ENCODE data around the gene ZNF609. TPM values are rescaled to one million over a fixed set of nuclear protein-coding genes. Genes with fewer than 3 reads are reported as not detected.

Gene ZNF609
- total RNA-seq, 1 experiment from 2014 or later = 18.1 TPM

DNA sequence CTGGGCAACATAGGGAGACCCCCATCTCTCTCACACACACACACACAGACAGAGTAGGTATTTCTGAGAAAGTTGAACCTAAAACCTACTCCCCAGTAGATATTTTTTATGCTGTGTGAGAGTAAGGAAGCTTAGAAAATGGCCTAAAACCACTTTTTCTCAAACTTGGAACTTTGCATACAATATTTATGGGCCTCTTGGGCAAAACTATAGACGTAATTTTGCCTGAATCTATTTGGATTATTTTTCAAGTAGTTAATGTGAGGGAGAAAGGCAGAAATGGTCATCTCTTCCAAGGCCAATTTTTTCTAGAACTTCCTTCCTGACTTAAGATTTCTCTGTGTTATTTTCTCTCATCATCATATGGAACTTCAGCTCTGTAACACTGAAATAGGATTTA lies 81.7 kb downstream of the ZNF609 start:
- DNase-seq (ENCODE audit: low read depth) = no peak

DNA sequence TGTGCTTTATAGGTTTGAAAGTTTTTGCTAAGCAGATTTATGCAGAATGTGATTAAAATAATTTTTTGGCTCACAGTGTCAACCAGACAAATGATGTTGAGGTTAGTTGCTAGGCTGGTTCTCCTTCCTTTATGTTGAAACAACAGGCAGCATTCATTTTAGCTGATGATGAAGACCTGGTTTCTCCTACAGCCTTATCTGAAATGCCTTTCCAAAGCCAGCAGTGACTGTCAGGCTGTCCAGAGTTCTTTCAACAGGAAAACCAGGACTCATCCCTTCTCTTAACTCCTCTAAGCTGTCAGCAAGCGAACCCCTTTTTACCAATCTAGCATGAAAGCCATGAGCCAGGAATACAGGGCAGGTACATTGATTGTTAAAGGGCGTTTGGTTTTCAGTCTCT lies 84.1 kb downstream of the ZNF609 start:
- no peak for DNase-seq (ENCODE audit: low read depth)

DNA sequence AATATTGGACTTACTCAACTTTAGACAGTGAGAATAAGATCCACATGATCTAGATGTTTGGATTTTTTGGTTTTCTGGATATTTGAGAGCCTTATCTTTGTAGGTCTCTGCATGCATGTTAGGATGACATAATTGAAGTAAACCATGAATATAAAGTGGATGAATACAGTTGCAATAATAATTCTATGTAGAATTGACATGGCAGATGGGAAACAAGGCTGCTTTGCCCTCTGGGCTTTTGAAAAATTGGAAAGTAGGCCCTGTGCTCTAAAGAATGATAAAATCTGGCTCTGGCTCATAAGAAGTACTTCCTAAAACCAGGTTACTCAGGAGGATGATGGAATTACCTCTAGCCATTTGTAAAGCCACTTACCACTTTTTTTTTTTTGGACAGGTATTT lies 86.9 kb downstream of the ZNF609 start:
- no peak for DNase-seq (ENCODE audit: low read depth)

DNA sequence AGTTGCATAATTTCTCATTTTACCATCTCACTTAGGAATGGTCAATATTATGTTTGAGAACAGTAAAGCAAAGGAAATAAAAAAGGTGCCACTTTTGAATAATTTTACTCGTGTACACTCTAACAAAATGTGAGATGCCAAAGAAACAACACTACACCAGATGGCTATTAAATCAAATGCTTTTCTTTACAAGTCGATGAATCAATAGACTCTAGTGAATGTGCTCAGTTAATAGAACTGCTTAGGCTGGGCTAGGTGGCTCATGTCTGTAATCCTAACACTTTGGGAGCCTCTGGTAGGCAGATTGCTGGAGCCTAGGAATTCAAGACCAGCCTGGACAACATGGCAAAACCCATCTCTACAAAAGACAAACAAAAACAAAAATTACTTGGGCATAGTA lies 87.9 kb downstream of the ZNF609 start:
- DNase-seq (ENCODE audit: low read depth) = no peak

DNA sequence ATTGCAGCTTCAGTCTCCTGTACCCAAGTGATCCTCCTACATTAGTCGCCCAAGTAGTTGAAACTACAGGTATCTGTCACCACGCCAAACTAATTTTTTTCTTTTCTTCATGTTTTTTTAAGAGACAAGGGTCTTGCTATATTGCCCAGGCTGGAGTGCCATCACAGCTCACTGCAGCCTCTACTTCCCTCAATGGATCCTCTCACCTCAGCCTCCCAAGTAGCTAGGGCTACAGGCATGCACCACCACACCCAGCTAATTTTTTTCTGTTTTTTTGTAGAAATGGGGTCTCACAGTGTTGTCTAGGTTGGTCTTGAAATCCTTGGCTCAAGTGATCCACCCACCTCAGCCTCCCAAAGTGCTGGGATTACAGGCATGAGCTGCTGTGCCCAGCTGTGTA lies 89.5 kb downstream of the ZNF609 start:
- DNase-seq (ENCODE audit: low read depth) = no peak

DNA sequence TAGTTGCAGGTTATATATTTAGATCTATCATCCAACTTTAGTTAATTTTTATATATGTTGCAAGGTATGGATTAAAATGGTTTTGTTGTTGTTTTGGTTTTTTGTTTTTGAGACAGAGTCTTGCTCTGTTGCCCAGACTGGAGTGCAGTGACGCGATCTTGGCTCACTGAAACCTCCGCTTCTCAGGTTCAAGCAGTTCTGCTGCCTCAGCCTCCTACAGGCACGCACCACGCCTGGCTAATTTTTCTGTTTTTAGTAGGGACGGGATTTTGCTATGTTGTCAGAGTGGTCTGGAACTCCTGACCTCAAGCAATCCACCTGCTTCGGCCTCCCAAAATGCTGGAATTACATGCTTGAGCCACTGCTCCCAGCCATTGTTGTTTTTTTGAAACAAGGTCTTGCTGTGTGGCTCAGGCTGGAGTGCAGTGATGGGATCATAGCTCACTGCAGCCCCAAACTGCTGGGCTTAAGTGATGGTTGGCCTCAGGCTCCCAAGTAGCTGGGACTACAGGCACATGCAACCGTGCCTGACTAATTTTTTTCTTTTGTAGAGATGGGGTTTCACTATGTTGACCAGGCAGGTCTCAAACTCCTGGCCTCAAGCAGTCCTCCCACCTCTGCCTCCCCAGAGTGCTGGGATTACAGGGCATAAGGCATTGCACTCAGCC lies 92.0 kb downstream of the ZNF609 start:
- no peak for DNase-seq (ENCODE audit: low read depth)

DNA sequence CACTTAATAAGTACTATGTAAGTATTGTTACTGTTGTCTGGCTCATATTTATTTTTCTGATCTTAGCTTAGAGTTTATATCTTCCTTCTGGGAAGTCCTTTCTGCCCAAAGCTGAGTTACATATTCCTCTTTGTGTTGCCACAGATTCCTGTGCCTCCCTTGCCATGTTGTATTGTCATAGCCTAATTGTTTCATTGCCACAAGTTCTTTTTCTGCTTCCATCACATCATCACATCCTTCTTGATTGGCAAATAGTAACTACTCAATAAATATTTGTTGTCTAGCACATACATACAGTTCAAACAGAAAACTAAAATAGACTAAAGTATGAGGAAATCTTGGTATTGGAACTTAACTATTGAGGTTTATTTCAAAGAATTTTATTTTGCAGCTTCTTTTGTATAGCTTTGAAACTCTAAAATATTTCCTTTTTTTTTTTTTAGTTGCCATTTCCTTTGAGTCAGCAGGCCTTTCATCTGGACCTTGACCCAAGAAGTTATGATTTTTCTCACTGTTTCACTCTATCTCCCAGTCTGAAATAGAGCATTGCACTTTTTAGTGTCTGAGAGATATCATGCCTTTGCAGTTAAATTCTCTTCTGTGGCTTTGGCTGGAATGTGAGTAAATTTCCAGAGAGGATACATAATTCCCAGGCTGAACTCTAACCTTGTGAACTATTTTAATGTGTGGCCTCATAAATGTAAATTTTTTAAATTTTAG lies 98.2 kb downstream of the ZNF609 start:
- peak; percentile 15 for DNase-seq (ENCODE audit: low read depth)

DNA sequence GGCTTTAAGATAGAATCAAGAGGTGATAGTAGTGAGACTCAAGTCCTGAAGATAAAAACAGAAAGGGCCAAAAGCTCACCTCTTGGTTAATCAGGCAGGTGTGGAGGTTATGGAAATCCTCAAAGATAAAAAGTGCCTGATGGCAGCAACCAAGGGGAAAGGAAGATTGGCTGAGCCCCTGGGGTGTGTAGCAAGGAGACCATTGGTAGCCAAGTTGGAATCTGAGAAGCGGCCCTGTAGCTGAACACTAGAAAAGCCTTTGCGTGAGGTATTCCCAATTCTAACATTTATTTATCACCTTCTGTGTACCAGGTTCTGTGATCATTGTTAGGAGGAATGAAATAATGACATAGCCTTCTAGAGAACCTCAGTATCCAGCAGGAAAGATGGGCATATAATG lies 98.9 kb downstream of the ZNF609 start:
- no peak for DNase-seq (ENCODE audit: low read depth)

DNA sequence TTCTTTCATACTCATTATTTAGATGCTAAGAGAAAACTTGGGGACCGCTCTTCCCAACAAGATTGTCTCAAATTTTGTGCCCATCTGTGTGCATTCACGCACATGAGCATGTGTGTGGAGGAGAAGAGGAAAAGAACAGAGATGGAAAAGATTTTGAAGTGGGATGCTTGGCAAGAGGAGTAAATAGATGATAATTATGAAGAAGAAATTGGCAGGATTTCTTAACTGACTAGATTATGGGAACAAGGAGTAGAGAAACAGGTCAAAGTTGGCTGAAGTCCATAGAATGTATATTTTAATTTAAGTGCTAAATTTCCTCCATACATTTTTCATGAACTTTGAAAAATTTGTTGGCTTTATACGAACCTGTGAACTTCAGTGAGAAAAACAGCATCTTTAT lies 100.1 kb downstream of the ZNF609 start:
- no peak for DNase-seq (ENCODE audit: low read depth)

DNA sequence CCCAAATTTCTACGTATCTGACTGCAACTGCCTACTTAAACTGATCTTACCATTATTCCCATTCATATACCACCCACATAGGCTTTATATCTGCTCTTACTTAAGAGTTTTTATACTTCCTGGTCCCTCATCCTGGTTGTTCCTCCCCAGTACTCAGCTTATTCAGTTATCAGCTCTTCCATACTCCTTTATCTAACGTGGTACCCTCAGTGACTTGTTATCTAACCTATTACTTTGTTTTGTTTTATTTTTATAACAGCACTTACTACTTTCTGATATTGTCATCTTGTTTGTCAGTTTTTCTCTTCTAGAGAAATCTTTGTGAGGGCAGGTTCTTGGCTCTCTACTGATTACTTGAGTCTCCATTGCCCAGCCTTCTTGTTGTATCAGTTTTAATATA lies 100.6 kb downstream of the ZNF609 start:
- DNase-seq (ENCODE audit: low read depth) = no peak

DNA sequence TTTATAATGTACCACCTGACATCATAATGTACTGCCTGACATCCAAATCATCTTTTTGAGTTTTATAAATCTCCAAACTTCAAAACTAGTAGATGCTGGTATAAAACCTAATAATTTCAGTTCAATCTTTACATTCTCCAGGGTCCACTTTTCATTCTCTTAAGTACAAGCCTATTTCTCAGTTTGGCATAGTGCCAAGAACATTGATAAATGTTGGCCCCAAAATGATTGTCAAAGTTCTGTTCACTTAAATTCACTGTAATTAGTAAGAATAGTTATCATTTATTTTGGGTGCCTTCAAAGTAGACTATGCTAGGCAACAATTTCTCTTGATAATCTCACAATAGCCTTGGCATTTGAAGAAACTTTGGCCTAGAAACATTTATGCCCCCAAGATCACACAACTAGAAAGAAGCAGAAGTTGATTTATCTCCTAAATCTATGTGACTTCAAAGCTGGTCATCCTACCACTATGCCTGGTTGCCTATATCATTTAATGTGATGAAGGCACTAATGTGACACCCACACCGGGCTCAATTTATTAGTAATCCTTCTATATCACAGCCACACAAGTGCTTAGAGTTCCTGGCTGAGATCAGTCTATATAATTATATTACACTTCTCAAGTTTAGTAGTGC lies 101.7 kb downstream of the ZNF609 start:
- DNase-seq (ENCODE audit: low read depth) = no peak

DNA sequence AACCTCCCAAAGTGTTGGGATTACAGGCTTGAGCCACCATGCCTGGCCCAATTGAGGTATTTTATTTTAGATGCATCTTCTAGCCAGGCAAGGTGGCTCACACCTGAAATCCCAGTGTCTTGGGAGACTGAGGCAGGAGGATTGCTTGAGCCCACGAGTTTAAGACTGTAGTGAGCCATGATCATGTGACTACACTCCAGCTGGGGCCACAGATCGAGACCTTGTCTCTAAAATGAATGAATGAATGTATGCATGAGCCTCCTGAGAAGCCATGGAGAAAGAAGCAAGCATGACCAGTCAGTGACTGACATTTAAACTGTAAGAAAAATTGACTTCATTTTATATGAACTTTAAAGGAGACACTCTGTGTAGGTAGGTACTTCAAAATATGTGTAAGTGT lies 105.7 kb downstream of the ZNF609 start:
- DNase-seq (ENCODE audit: low read depth) = no peak

DNA sequence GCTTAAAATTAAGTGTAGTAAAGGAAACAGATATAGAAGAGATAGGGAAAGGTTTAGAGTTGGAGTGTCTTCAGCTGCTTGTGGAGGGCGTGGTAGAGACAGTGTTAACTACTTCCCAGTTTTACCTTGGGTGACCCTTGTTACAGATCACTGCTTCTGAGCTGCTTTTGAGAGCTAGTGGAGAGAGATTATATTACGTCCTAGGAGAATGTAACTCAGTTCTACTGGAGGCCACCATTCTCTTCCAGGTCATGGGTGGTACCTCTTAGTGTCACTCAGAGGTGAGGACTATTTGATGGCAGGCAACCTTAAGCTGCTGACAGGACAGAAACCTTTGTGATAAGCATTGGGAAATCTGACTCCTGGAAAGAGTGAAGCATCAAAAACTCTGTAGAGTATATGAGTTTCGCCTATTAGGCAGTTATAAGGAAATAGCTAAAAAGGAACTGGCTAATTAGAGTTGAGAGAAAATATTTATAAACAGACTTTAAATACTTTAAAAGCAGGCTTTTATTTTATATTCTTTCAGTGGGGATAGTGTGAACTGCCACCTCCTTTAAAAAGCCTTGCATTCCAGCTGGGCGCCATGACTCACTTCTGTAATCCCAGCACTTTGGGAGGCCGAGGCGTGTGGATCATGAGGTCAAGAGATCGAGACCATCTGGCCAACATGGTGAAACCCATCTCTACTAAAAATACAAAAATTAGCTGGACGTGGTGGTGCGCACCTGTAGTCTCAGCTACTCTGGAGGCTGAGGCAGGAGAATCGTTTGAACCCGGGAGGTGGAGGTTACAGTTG lies 106.5 kb downstream of the ZNF609 start:
- peak; percentile 28 for DNase-seq (ENCODE audit: low read depth)

DNA sequence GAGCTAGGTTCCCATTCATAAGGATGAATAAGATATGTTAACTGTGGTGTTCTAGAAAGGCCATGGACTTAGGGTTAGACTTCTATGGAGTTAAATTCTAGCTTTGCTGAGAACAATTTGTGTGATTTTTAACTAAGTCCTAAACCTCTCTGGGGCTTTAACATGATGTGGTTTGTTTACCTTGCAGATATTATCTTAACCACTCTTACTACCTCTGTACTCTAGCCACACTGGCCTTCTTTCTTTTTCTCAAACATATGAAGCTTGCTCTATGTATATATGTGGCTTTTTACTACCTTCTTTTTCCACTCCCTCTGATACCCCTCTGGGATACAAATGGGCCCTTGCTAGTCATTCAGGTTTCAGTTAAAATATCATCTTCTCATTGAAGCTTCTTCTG lies 108.4 kb downstream of the ZNF609 start:
- no peak for DNase-seq (ENCODE audit: low read depth)

DNA sequence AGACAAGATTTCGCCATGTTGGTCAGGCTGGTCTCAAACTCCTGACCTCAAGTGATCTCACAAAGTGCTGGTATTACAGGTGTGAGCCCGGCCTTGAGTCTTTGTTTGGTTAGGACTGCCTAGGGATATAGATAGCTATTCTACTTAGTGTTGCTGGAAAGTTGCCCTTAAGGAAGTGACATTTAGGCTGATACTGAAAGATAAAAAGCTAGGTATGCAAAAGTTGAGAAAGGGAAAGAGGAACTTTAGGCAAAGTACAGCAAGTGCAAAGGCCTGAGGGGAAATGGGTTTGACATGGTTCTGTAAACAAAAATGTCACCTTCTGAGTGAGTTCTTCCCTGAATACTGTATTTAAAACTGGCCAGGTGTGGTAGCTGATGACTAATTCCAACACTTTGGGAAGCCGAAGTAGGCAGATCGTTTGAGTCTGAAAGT lies 111.5 kb downstream of the ZNF609 start:
- peak; percentile 36 for DNase-seq (ENCODE audit: low read depth)

DNA sequence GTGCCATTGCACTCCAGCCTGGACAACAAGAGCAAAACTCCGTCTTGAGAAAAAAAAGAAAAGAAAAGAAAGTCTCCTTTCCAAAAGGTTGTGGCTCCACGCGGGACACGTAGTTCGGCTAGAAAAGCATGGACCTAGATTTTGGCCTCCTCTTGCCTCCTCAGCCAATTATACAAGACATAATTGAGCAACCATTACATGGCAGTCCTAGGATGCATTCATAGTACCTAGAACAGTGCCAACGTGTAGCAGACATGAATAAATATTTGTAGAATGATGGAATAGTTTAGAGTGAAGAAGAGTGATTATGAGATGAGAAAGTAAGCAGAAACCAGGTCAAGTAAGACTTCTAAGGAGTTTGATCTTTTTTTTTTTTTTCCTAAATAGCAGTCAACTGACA lies 112.5 kb downstream of the ZNF609 start:
- no peak for DNase-seq (ENCODE audit: low read depth)

DNA sequence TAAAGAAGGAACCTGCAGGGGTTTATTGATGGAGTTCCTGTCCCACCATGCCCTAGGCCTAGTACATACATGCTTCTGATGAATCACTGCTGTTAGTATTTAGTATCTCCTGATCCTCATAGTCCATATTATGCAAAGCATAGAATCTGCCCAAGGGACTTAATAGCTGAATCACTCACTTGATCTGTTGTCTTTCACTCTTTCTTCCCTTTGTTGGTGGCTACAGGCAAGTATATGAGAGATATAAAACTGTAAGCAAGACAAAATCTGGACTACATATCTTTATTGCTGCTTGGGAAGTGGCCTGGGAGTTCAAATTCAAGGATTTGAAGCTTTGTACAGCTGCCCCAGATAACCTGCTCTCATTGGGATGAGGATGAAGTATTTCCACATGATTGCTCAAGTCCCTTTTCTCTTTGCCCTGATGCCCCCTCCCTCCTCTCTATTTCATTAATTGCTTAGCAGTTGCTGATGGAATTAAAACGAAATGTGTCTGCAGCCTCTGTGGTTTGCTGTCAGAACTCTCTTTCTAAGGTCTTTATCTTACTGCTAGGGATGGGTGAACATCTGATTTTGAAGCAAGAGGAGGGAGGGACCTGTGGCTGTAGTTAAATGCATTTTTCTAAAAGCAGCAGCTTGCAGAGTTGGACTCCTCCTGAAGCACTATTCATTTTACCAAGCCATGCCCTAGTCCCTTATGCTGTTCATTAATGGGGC lies 114.1 kb downstream of the ZNF609 start:
- peak; percentile 20 for DNase-seq (ENCODE audit: low read depth)

DNA sequence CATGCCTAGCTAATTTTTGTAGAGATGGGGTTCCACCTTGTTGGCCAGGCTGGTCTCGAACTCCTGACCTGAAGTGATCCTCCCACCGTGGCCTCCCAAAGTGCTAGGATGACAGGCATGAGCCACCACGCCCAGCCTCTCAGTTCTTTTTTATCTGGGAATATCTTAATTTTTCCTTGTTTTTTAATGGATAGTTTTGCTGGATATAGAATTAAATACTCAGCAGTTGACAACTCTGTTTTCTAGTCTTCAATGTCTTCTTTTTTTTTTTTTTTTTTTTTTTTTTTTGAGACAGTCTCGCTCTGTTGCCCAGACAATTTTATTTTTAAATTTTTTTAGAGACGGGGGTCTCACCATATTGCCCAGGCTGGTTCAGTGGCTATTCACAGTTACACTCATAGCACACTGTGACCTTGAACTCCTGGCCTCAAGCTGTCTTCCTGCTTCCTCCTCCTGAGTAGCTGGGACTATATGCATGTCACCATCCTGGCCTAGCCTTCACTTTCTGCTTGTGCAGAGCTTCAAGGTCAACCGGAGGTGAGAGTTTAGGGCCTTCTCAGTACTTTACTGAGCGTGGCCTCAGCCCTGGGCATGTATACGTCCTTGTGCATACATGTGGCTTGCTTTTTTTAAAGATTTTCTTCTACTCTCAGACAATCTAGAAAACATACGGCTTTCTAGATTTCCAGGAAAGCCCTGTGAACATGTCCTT lies 120.5 kb downstream of the ZNF609 start:
- DNase-seq (ENCODE audit: low read depth) = no peak

DNA sequence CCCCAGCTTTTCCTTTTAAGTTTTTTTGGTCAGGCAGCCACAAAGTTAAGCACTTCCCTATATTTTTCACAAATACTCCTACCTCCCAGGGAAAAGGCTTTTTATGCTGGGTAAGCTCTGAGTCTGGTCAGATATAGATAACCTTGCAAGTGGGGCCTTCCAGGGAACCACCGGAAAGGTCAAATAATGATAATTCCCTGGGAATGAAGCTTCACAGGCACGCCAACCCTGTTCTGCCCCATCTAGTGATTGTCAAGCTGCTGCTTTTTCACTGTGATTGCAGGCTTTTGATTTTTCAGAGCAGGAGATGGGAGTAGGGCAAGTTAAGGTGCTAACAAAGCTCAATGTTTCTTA lies 121.0 kb downstream of the ZNF609 start:
- DNase-seq (ENCODE audit: low read depth) = no peak

DNA sequence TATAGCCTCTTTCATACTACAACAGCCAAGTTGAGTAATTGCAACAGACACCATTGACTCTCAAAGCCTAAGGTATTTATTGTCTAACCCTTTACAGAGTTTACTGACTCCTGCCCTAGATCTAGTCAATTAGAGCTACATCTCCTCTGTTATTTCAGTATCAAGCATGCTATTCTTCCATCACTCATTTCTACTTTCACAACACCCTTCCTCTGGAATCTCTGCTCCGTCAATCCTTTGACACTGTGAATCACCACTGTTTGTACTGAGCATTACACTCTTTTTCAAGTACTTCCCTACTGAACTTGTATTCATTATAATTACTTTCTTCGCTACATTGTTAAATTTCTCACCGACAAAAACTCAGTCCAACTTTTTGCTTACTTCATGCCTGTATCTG lies 121.8 kb downstream of the ZNF609 start:
- DNase-seq (ENCODE audit: low read depth) = no peak

DNA sequence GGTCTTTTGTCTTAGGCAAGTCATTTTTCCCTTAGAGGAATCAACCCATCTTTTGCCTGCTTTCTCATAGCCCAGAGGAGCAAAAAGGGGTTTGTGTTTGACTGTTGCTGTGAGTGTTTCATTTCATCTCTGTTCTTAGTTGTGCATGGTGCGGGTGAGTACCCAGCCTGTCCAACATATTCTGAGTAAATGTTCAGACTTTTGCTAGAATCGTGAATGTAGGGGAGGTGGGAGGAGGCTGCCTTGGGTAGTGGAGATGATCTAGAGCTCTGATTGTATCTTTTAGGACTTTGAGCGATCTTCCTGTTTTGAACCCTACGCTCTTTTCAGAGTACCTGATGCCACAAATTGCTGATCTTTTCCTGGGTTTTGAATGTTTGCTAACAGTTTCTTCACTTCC lies 123.1 kb downstream of the ZNF609 start:
- DNase-seq (ENCODE audit: low read depth) = no peak
